ENCODE results near the gene MPND. TPM values are rescaled to one million over a fixed set of nuclear protein-coding genes. Genes with fewer than 3 reads are reported as not detected.

Gene MPND
- polyA plus RNA-seq, 1 of the 3 experiments (the other 2 are of a cell fraction): 21.3 TPM

DNA sequence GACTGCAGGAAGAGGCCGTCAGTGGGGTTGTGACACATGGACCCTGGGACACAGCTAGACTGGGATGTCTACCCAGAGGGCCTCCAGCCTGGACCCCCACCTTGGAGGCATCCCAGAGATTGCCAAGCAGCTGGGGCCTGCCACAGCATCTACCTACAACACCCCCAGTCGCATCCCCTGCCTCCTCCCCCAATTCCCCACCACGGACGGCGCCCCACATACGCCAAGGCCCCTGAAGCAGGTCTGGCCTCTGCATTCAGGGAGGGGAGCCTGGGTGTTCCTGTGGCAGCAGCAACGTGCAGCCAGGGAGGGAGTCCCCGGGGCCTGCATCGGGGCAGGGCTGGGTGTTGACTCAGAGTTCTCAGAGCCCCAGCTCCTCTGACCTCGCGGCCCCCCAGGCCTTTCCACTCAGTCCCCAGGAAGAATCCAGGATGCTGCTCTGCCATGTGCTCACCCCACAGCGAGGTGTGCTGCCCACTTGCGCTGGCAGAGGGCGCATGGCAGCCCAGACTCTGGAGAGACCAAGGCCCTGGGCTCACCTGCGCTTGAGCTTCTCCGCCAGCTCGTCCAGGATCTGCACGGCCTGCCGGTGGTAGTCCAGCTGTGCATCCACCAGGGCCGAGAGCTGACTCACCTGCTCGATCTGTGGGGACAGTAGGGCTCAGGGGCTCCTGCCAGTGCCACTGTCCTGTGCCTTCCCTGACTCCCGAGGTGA is 19.6 kb downstream of the MPND start:
- H3K4me1 ChIP-seq (ENCODE audit: control insufficient read depth in 1 of 2, insufficient read depth in 2 of 2, low read depth in 1 of 2, low read length in 1 of 2): peaks cover under 1 to 6% of the 10 kb centered on the region in 2 experiments; a peak in 1 of 4 replicates
- H3K4me3 ChIP-seq (ENCODE audit: low read depth in 2 of 2, low read length in 1 of 2): no peak overlapping the region
- H3K27me3 ChIP-seq (ENCODE audit: insufficient read depth): no peaks in the 10 kb centered on the region
- H4K20me1 ChIP-seq (ENCODE audit: insufficient read depth): peaks cover 1% of the 10 kb centered on the region; the same call in 1 of the 2 replicates
- WGBS (ENCODE audit: low lambda C conversion rate): 70% methylated on average over 6 of the region's 22 CpGs
- H3K9me2 ChIP-seq: no peaks in the 10 kb centered on the region
- no peak for DNase-seq
- peaks cover 0 to 58% of the 10 kb centered on the region in 2 experiments for H3K36me3 ChIP-seq (replicated peaks in 1 of 2; ENCODE audit: control insufficient read depth in 1 of 2, insufficient read depth in 2 of 2, low read length in 1 of 2)
- no peak overlapping the region for H3K4me2 ChIP-seq
- CTCF ChIA-PET: interaction anchor here (0.5 to 8.5 kb wide), 14 partner anchors 9 to 983 kb away, joined by 3 to 84 read pairs (median 4); partner anchors contain the start of genes MPND and SH3GL1
- H2AFZ ChIP-seq (ENCODE audit: low read depth): no peak overlapping the region
- no peak overlapping the region; a peak in 1 of 4 replicates for H3K27ac ChIP-seq (ENCODE audit: low read depth in 2 of 2, low read length in 1 of 2)
- H3F3A ChIP-seq (replicated peaks; ENCODE audit: insufficient read depth): peaks cover 3% of the 10 kb centered on the region
- TF ChIP-seq, protein P1, sequence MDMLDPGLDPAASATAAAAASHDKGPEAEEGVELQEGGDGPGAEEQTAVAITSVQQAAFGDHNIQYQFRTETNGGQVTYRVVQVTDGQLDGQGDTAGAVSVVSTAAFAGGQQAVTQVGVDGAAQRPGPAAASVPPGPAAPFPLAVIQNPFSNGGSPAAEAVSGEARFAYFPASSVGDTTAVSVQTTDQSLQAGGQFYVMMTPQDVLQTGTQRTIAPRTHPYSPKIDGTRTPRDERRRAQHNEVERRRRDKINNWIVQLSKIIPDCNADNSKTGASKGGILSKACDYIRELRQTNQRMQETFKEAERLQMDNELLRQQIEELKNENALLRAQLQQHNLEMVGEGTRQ (IDR thresholded peaks at IDR 0.05; ENCODE audit: borderline replicate concordance, low read depth, low read length): no peak
- TF ChIP-seq GABPA (IDR thresholded peaks at IDR 0.05; ENCODE audit: low read depth): no peak
- no peak for TF ChIP-seq MEF2A (IDR thresholded peaks at IDR 0.05; ENCODE audit: borderline replicate concordance, low read depth)
- TF ChIP-seq FOXJ3 (CRISPR knock-in tag; IDR thresholded peaks at IDR 0.05): no peak
- no peak for TF ChIP-seq MXI1 (IDR thresholded peaks at IDR 0.05; ENCODE audit: low read depth, low read length)
- TF ChIP-seq, protein P2, sequence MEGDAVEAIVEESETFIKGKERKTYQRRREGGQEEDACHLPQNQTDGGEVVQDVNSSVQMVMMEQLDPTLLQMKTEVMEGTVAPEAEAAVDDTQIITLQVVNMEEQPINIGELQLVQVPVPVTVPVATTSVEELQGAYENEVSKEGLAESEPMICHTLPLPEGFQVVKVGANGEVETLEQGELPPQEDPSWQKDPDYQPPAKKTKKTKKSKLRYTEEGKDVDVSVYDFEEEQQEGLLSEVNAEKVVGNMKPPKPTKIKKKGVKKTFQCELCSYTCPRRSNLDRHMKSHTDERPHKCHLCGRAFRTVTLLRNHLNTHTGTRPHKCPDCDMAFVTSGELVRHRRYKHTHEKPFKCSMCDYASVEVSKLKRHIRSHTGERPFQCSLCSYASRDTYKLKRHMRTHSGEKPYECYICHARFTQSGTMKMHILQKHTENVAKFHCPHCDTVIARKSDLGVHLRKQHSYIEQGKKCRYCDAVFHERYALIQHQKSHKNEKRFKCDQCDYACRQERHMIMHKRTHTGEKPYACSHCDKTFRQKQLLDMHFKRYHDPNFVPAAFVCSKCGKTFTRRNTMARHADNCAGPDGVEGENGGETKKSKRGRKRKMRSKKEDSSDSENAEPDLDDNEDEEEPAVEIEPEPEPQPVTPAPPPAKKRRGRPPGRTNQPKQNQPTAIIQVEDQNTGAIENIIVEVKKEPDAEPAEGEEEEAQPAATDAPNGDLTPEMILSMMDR (IDR thresholded peaks at IDR 0.05): peak; percentile 21; the same call in 1 of the 2 replicates
- TF ChIP-seq, protein P3, sequence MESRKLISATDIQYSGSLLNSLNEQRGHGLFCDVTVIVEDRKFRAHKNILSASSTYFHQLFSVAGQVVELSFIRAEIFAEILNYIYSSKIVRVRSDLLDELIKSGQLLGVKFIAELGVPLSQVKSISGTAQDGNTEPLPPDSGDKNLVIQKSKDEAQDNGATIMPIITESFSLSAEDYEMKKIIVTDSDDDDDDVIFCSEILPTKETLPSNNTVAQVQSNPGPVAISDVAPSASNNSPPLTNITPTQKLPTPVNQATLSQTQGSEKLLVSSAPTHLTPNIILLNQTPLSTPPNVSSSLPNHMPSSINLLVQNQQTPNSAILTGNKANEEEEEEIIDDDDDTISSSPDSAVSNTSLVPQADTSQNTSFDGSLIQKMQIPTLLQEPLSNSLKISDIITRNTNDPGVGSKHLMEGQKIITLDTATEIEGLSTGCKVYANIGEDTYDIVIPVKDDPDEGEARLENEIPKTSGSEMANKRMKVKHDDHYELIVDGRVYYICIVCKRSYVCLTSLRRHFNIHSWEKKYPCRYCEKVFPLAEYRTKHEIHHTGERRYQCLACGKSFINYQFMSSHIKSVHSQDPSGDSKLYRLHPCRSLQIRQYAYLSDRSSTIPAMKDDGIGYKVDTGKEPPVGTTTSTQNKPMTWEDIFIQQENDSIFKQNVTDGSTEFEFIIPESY (IDR thresholded peaks at IDR 0.05; ENCODE audit: borderline replicate concordance, low read depth): no peak
- peak; percentile 30; the same call in 1 of the 2 replicates for TF ChIP-seq SMC3 (IDR thresholded peaks at IDR 0.05; ENCODE audit: low read depth, low read length)
- TF ChIP-seq ELF1 (IDR thresholded peaks at IDR 0.05): no peak
- no peak for TF ChIP-seq EZH2phosphoT487 (IDR thresholded peaks at IDR 0.05; ENCODE audit: borderline replicate concordance, low read depth)
- no peak for TF ChIP-seq TAF1 (IDR thresholded peaks at IDR 0.05; ENCODE audit: borderline replicate concordance, low read depth, low read length)
- TF ChIP-seq MAX (IDR thresholded peaks at IDR 0.05; ENCODE audit: low read depth): no peak
- no peak for TF ChIP-seq USF1 (IDR thresholded peaks at IDR 0.05; ENCODE audit: borderline replicate concordance, low read depth)
- TF ChIP-seq RAD21 (IDR thresholded peaks at IDR 0.05; ENCODE audit: low read length): peak; percentile 18; the same call in 1 of the 2 replicates
- no peak for TF ChIP-seq NFIC (IDR thresholded peaks at IDR 0.05; ENCODE audit: borderline replicate concordance)
- no peak for TF ChIP-seq TCF12 (IDR thresholded peaks at IDR 0.05)
- TF ChIP-seq, protein P4, sequence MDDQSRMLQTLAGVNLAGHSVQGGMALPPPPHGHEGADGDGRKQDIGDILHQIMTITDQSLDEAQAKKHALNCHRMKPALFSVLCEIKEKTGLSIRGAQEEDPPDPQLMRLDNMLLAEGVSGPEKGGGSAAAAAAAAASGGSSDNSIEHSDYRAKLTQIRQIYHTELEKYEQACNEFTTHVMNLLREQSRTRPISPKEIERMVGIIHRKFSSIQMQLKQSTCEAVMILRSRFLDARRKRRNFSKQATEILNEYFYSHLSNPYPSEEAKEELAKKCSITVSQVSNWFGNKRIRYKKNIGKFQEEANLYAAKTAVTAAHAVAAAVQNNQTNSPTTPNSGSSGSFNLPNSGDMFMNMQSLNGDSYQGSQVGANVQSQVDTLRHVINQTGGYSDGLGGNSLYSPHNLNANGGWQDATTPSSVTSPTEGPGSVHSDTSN (IDR thresholded peaks at IDR 0.05): no peak
- TF ChIP-seq RXRA (IDR thresholded peaks at IDR 0.05; ENCODE audit: borderline replicate concordance, low read depth): no peak
- no peak for TF ChIP-seq IRF3 (IDR thresholded peaks at IDR 0.05; ENCODE audit: low read depth, low read length)
- no peak for TF ChIP-seq EP300 (IDR thresholded peaks at IDR 0.05; ENCODE audit: borderline replicate concordance in 1 of 2, low read depth in 1 of 2, low read length in 1 of 2)
- no peak for TF ChIP-seq GATA2 (CRISPR knock-in tag; IDR thresholded peaks at IDR 0.05)
- H3K9ac ChIP-seq: no peak overlapping the region
- POLR2A ChIA-PET: interaction anchor here (1.6 kb wide), 1 partner anchor 10 kb away, joined by 5 read pairs; no protein-coding TSS in a partner anchor
- peaks cover 8% of the 10 kb centered on the region; the same call in 1 of the 2 replicates for H3K79me2 ChIP-seq (ENCODE audit: insufficient read depth)
- H3K9me3 ChIP-seq: no peaks in the 10 kb centered on the region
